SJSA1 (cell line): ENCODE measurements around the gene CDR2L. TPM values are rescaled to one million over a fixed set of nuclear protein-coding genes. Genes with fewer than 3 reads are reported as not detected.

Experiments used
- total RNA-seq: library from RNA; depleted of rRNA; stranded (reverse); fragments of >200 nt; shearing (Covaris generic); gene quantifications from 2 replicates; pipeline ENCODE4 v1.2.3, GENCODE V29; 2014; rRNA removed

Gene CDR2L
- total RNA-seq, 1 experiment from 2014 or later: 9.6 TPM

Other genes starting within 250 kb of the CDR2L start
- gene NHERF1, start 239.0 kb upstream of the CDR2L start, total RNA-seq: 41.6 and 62.1 TPM in 2 replicates
- 32.9 and 61.3 TPM in 2 replicates for gene NAT9, start 211.3 kb upstream of the CDR2L start, total RNA-seq
- gene GRIN2C, start 127.7 kb upstream of the CDR2L start, total RNA-seq: not detected in 2 replicates
- gene FDXR, start 114.6 kb upstream of the CDR2L start, total RNA-seq: 14.5 and 18.3 TPM in 2 replicates
- gene FADS6, start 94.0 kb upstream of the CDR2L start, total RNA-seq: not detected in 2 replicates
- gene USH1G, start 64.4 kb upstream of the CDR2L start, total RNA-seq: not detected in 2 replicates
- gene OTOP2, start 63.4 kb upstream of the CDR2L start, total RNA-seq: not detected in 2 replicates
- gene OTOP3, start 51.7 kb upstream of the CDR2L start, total RNA-seq: not detected in 2 replicates
- 0.16 TPM in 1 of 2 replicates, not detected in the other for gene HID1, start 14.9 kb upstream of the CDR2L start, total RNA-seq
- gene MRPL58, start 25.0 kb downstream of the CDR2L start, total RNA-seq: 154 and 186 TPM in 2 replicates
- 601 and 1,079 TPM in 2 replicates for gene ATP5PD, start 59.3 kb downstream of the CDR2L start, total RNA-seq
- gene KCTD2, start 59.6 kb downstream of the CDR2L start, total RNA-seq: 24.4 and 28.6 TPM in 2 replicates
- gene SLC16A5, start 100.3 kb downstream of the CDR2L start, total RNA-seq: 0.50 and 0.71 TPM in 2 replicates
- gene ARMC7, start 122.3 kb downstream of the CDR2L start, total RNA-seq: 5.3 and 6.6 TPM in 2 replicates
- gene NT5C, start 144.1 kb downstream of the CDR2L start, total RNA-seq: 130 and 136 TPM in 2 replicates
- 340 and 870 TPM in 2 replicates for gene JPT1, start 166.9 kb downstream of the CDR2L start, total RNA-seq
- 177 and 212 TPM in 2 replicates for gene SUMO2, start 195.3 kb downstream of the CDR2L start, total RNA-seq
- gene NUP85, start 218.0 kb downstream of the CDR2L start, total RNA-seq: 75.1 and 110 TPM in 2 replicates